ENCODE results near the gene ERFE. TPM values are rescaled to one million over a fixed set of nuclear protein-coding genes. Genes with fewer than 3 reads are reported as not detected.
A peak's percentile ranks its signal among the peaks of the same experiment; 100 is the strongest.

ERFE gene
- total and polyA plus RNA-seq, 2 of the 13 experiments (the other 11 are each of a cell fraction or from before 2014, with no cell fraction given) = 0.09 TPM; not detected in 1

DNA sequence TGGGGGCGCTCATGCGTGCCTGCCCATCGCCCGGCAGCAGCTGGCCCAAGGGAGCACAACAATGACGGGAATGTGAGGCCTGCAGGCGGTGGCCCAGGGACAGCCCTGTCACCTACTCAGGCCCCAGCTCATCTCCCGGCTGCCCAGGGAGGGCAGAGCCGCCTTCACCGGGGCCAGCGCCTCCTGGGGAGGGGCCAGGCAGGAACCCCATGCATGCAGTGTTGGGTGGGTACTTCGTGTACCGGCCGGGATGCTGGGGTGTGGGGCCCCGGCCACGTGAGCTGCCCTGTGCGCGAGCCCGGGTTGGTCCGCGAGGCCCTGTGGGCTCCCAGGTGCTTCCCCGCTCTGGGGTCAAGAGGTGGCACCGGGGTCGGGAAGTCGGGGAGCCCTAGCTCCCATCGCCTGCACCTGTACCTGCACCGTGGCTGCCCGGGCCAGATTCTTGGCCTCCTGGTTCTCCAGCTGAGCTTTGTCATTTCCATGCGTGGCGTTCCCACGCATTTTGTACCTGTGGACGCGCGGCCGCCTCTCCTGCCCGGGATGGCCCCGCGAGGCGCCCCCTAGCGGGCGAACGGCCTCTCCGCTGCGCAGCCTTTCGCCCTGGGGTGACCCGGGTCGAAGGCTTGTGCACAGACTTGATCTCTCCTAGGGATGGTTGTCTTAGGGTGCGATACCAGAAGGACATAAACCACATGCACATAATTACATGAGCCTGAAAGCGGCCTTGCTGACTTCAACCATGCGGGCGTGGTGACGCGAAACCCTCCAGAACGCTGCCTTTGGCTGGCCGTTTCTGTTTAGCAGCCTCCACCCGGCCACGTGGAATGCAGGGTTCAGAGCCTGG lies 19.4 kb upstream of the ERFE start (continued):
- TF ChIP-seq PATZ1 (CRISPR knock-in tag; IDR thresholded peaks at IDR 0.05) (0 out of 2 replicates have a peak, but pooled peaks have one; percentile 15), ZFY (CRISPR knock-in tag; IDR thresholded peaks at IDR 0.05) (peak; percentile 55), ZSCAN31 (CRISPR knock-in tag; IDR thresholded peaks at IDR 0.05; ENCODE audit: low read depth) (0 out of 2 replicates have a peak, but pooled peaks have one; percentile 42), ZBTB4 (CRISPR knock-in tag; IDR thresholded peaks at IDR 0.05; ENCODE audit: borderline replicate concordance) (peak; percentile 50; the same call in 1 of the 2 replicates), GTF3A (CRISPR knock-in tag; conservative IDR thresholded peaks at IDR 0.05) (0 out of 2 replicates have a peak, but pooled peaks have one; percentile 43), ZNF768 (CRISPR knock-in tag; IDR thresholded peaks at IDR 0.05) (peak; percentile 45; the same call in 1 of the 2 replicates), STAG1 (CRISPR knock-in tag; IDR thresholded peaks at IDR 0.05) (peak; percentile 55), RCOR2 (CRISPR knock-in tag; IDR thresholded peaks at IDR 0.05) (no peak), ZNF687 (CRISPR knock-in tag; IDR thresholded peaks at IDR 0.05) (peak; percentile 1; the same call in 1 of the 2 replicates), NFATC3 (CRISPR knock-in tag; IDR thresholded peaks at IDR 0.05) (no peak), ARHGAP35 (CRISPR knock-in tag; IDR thresholded peaks at IDR 0.05; ENCODE audit: borderline replicate concordance) (0 out of 2 replicates have a peak, but pooled peaks have one; percentile 17), TAF15 (IDR thresholded peaks at IDR 0.05; ENCODE audit: low read depth, low read length, poor library complexity, severe bottlenecking) (peak; percentile 54), KMT2A (CRISPR knock-in tag; IDR thresholded peaks at IDR 0.05) (0 out of 2 replicates have a peak, but pooled peaks have one; percentile 44), ZNF547 (CRISPR knock-in tag; IDR thresholded peaks at IDR 0.05) (0 out of 2 replicates have a peak, but pooled peaks have one; percentile 48)
- TF ChIP-seq, protein P1, sequence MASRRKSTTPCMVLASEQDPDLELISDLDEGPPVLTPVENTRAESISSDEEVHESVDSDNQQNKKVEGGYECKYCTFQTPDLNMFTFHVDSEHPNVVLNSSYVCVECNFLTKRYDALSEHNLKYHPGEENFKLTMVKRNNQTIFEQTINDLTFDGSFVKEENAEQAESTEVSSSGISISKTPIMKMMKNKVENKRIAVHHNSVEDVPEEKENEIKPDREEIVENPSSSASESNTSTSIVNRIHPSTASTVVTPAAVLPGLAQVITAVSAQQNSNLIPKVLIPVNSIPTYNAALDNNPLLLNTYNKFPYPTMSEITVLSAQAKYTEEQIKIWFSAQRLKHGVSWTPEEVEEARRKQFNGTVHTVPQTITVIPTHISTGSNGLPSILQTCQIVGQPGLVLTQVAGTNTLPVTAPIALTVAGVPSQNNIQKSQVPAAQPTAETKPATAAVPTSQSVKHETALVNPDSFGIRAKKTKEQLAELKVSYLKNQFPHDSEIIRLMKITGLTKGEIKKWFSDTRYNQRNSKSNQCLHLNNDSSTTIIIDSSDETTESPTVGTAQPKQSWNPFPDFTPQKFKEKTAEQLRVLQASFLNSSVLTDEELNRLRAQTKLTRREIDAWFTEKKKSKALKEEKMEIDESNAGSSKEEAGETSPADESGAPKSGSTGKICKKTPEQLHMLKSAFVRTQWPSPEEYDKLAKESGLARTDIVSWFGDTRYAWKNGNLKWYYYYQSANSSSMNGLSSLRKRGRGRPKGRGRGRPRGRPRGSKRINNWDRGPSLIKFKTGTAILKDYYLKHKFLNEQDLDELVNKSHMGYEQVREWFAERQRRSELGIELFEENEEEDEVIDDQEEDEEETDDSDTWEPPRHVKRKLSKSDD (CRISPR knock-in tag; IDR thresholded peaks at IDR 0.05; ENCODE audit: low read depth) = no peak

Data from HepG2 (cell line).